Fibroblast of lung (primary cell): Measurements from ENCODE around the gene PPME1. TPM values are rescaled to one million over a fixed set of nuclear protein-coding genes. Genes with fewer than 3 reads are reported as not detected.

ENCODE experiments used
- DNase-seq, 2 donors: peaks; one replicate each; pipeline versions ENCODE4 v3.0.0 to v3.0.0-alpha.2; 2010; ENCODE audit warnings: low read depth in 2 of 2
- H2AFZ ChIP-seq: 2 replicates; pipeline ENCODE4 v1.5.1; 2012; ENCODE audit warnings: low read length, control low read depth, inconsistent platforms
- H3K27ac ChIP-seq: 2 replicates; pipeline ENCODE4 v1.5.1; 2011; ENCODE audit warnings: low read length, control low read depth; ENCODE audit not compliant: insufficient read depth
- H3K27me3 ChIP-seq: 2 replicates; pipeline ENCODE4 v1.5.1; 2011; ENCODE audit warnings: mild to moderate bottlenecking, low read length; ENCODE audit not compliant: control insufficient read depth, insufficient read depth
- H3K36me3 ChIP-seq: 2 replicates; pipeline ENCODE4 v1.5.1; 2011; ENCODE audit warnings: low read length; ENCODE audit not compliant: control insufficient read depth, insufficient read depth
- H3K4me1 ChIP-seq: 2 replicates; pipeline ENCODE4 v1.5.1; 2011; ENCODE audit warnings: low read length; ENCODE audit not compliant: control insufficient read depth, insufficient read depth; ENCODE audit errors: extremely low read depth
- H3K4me2 ChIP-seq: 2 replicates; pipeline ENCODE4 v1.5.1; 2011; ENCODE audit warnings: low read length, control low read depth; ENCODE audit not compliant: insufficient read depth; ENCODE audit errors: extremely low read depth
- H3K4me3 ChIP-seq, 4 experiments: fragments of 200-600 bp in 1 of 4; sonication (generic) in 1 of 4; replicated peaks in 1 of 4; 2 replicates each; pipeline ENCODE4 v1.5.1; 2011 to 2016; ENCODE audit warnings: low read length in 4 of 4, low read depth in 3 of 4, mild to moderate bottlenecking in 3 of 4, control low read depth in 2 of 4, inconsistent platforms in 1 of 4, mixed read lengths in 1 of 4; ENCODE audit not compliant: insufficient read depth in 1 of 4; ENCODE audit errors: control extremely low read depth in 1 of 4
- H3K79me2 ChIP-seq: 2 replicates; pipeline ENCODE4 v1.5.1; 2012; ENCODE audit warnings: mild to moderate bottlenecking, low read length, inconsistent platforms; ENCODE audit not compliant: control insufficient read depth, insufficient read depth
- H3K9ac ChIP-seq: 2 replicates; pipeline ENCODE4 v1.5.1; 2011; ENCODE audit warnings: mild to moderate bottlenecking, low read length, control low read depth; ENCODE audit not compliant: insufficient read depth
- H3K9me3 ChIP-seq: 2 replicates; pipeline ENCODE4 v1.5.1; 2012; ENCODE audit warnings: low read depth, low read length; ENCODE audit not compliant: control insufficient read depth, insufficient read depth
- H4K20me1 ChIP-seq: 2 replicates; pipeline ENCODE4 v1.5.1; 2011; ENCODE audit warnings: low read length; ENCODE audit not compliant: control insufficient read depth, insufficient read depth; ENCODE audit errors: extremely low read depth
- CTCF ChIP-seq, 2 donors: IDR thresholded peaks in 1 of 2; conservative IDR thresholded peaks in 1 of 2; 1 replicate in 1 of 2; 2 replicates in 1 of 2; pipeline ENCODE4 v1.5.1; 2011 to 2012; ENCODE audit warnings: low read length in 2 of 2, control low read depth in 1 of 2, inconsistent platforms in 1 of 2, low read depth in 1 of 2, mild to moderate bottlenecking in 1 of 2
- EZH2 ChIP-seq: IDR thresholded peaks from 2 replicates; pipeline ENCODE4 v1.5.1; 2012; ENCODE audit warnings: low read length, control low read depth, mild to moderate bottlenecking; ENCODE audit errors: missing control alignments
- polyA plus RNA-seq, 2 donors: library from polyadenylated mRNA; depleted of rRNA in 1 of 2; stranded (reverse) in 1 of 2; unstranded in 1 of 2; fragments of >200 nt; gene quantifications; 2 replicates each; pipeline ENCODE4 v1.2.1, GENCODE V29; 2011 to 2012; ENCODE audit warnings: missing spikeins in 1 of 2
- total RNA-seq: library from RNA; depleted of rRNA; stranded (reverse); fragments of >200 nt; gene quantifications from 2 replicates; pipeline ENCODE4 v1.2.1, GENCODE V29; 2014

Gene PPME1
- total and polyA plus RNA-seq, 2 donors (not counting 1 experiment from before 2014, with no cell fraction given) = 35.3 to 38.8 TPM

GRCh38 chr11:74248469-74248868, 77.4 kb downstream of the PPME1 start:
- H3K36me3 ChIP-seq = no peaks in the 10 kb centered on the region
- H3K27me3 ChIP-seq = no peaks in the 10 kb centered on the region

GRCh38 chr11:74249496-74249895, 78.4 kb downstream of the PPME1 start:
- no peaks in the 10 kb centered on the region for H3K4me1 ChIP-seq
- DNase-seq = no peak
- H3K36me3 ChIP-seq = peaks cover 2% of the 10 kb centered on the region
- H3K4me3 ChIP-seq = no peak overlapping the region
- no peak overlapping the region for H3K9ac ChIP-seq
- no peaks in the 10 kb centered on the region for H3K9me3 ChIP-seq
- H3K4me2 ChIP-seq = no peak overlapping the region
- H3K27ac ChIP-seq = no peak overlapping the region
- no peak for TF ChIP-seq CTCF (conservative IDR thresholded peaks at IDR 0.05 in 1 of 2, IDR thresholded peaks at IDR 0.05 in 1 of 2; ENCODE audit: low read depth in 1 of 2, low read length in 2 of 2)
- TF ChIP-seq EZH2 = no peak
- H3K27me3 ChIP-seq = no peaks in the 10 kb centered on the region
- no peaks in the 10 kb centered on the region for H3K79me2 ChIP-seq
- H4K20me1 ChIP-seq = no peaks in the 10 kb centered on the region
- no peak overlapping the region for H2AFZ ChIP-seq

More at GRCh38 chr11:74248469-74248868, 77.4 kb downstream of the PPME1 start:
- H3K79me2 ChIP-seq = no peaks in the 10 kb centered on the region
- TF ChIP-seq CTCF (conservative IDR thresholded peaks at IDR 0.05 in 1 of 2, IDR thresholded peaks at IDR 0.05 in 1 of 2; ENCODE audit: low read depth in 1 of 2, low read length in 2 of 2) (no peak), EZH2 (no peak)
- no peak overlapping the region for H3K27ac ChIP-seq
- H4K20me1 ChIP-seq = no peaks in the 10 kb centered on the region
- no peaks in the 10 kb centered on the region for H3K4me1 ChIP-seq
- no peak overlapping the region for H3K9ac ChIP-seq
- no peak overlapping the region for H3K4me3 ChIP-seq
- H3K9me3 ChIP-seq = no peaks in the 10 kb centered on the region
- H3K4me2 ChIP-seq = no peak overlapping the region
- H2AFZ ChIP-seq = no peak overlapping the region
- no peak for DNase-seq

GRCh38 chr11:74253361-74253760, 82.3 kb downstream of the PPME1 start:
- Histone ChIP-seq H3K79me2 (no peaks in the 10 kb centered on the region), H2AFZ (no peak overlapping the region), H3K27ac (no peak overlapping the region), H3K9ac (no peak overlapping the region), H3K27me3 (no peaks in the 10 kb centered on the region), H3K4me1 (no peaks in the 10 kb centered on the region), H4K20me1 (no peaks in the 10 kb centered on the region), H3K4me3 (no peak overlapping the region), H3K4me2 (no peak overlapping the region), H3K9me3 (no peaks in the 10 kb centered on the region), H3K36me3 (peaks cover 2% of the 10 kb centered on the region)
- no peak for DNase-seq
- TF ChIP-seq CTCF (conservative IDR thresholded peaks at IDR 0.05 in 1 of 2, IDR thresholded peaks at IDR 0.05 in 1 of 2; ENCODE audit: low read depth in 1 of 2, low read length in 2 of 2) = no peak
- TF ChIP-seq EZH2 = no peak
